HG03575 (cell line): ENCODE results near the gene ABHD2.
"Not testable (repeated sequence)": the region's sequence is repeated elsewhere in the genome, so short reads cannot be mapped to it uniquely, and the experiment has no call there.

Experiments used
- ATAC-seq: cut with Tn5 transposase; IDR thresholded peaks from one replicate; pipeline ENCODE4 v1.9.1; 2021; ENCODE audit not compliant: unreplicated experiment, insufficient number of reproducible peaks, low FRiP score; ENCODE audit errors: extremely low read depth

ABHD2 gene

DNA sequence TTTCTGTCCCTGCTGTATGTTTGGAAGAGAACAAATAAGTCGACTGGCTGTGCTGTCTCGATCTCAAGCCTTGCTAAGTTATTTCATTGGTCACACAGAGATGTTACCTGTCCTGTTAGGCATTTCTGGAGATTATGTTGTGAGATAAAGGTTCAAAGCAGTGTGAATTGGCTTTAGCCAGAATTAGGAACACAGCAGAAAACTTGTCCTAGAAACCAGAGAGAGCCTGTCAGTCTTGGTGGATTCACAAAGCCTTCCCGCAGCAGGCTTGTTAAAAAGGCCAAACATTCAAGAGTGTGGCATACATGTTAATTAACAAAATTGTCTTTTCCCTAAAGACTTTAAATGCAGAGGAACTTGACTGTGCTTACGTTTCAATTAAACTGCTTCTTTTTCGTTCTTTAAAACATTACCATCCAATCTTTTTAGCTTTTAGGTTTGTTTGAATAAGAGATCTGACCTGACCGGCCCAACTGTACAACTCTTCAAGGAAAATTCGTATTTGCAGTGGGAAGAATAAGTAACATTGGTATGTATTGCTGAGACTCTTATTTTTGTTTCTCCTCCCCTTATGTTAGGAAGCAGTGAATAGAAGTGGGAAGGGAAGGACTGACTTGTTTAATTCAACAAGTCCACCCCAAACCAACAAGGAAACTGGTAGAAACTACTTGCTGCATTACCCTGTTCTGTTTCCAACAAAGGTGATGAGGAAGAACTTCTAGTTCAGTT lies 25.2 kb downstream of the ABHD2 start:
- no peak for ATAC-seq

DNA sequence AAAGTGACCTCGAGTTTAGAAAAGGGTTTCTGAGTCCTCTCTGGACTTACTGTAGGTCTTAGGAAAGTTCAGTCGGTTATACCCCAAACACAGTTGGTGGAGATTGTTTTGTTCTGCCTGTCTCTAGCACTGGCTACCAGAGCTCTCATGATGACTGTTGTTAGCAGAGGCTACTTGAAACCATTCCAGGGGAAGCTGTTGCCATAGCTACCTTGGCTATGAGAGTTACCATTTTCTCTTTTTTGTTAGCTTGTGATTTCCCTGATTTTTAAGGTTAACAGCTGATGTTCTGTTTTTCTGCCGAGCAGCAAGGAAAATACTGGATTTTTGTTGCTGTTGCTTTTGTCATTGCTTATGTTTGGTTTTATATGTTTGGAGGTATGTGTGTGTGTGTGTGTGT lies 26.7 kb downstream of the ABHD2 start:
- ATAC-seq, result no peak

GRCh38 chr15:89115547-89115946 lies 27.3 kb downstream of the ABHD2 start:
- no peak for ATAC-seq

GRCh38 chr15:89116404-89116803 lies 28.1 kb downstream of the ABHD2 start:
- no peak for ATAC-seq

DNA sequence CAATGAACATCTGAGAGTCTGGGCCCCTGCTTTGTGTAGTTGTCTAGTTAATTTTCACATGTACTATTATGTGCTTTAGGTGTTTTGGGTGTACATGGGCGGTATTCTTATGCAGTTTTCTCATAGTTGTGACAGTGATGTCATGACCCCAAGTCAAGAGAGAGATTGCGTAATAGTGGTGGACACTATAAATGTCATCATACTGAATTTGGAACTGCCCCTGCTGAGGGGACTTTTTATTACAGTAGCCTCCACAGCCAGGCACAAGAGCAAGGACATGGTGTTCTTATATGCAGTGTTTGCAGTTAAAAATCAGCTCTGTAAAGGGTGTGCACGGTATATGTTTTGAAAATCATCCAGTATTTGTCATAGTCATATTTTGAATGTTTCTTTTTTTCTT lies 29.5 kb downstream of the ABHD2 start:
- ATAC-seq, result no peak

- no peak for ATAC-seq
These were observed 30.3 kb downstream of the ABHD2 start for GRCh38 chr15:89118481-89118989.

DNA sequence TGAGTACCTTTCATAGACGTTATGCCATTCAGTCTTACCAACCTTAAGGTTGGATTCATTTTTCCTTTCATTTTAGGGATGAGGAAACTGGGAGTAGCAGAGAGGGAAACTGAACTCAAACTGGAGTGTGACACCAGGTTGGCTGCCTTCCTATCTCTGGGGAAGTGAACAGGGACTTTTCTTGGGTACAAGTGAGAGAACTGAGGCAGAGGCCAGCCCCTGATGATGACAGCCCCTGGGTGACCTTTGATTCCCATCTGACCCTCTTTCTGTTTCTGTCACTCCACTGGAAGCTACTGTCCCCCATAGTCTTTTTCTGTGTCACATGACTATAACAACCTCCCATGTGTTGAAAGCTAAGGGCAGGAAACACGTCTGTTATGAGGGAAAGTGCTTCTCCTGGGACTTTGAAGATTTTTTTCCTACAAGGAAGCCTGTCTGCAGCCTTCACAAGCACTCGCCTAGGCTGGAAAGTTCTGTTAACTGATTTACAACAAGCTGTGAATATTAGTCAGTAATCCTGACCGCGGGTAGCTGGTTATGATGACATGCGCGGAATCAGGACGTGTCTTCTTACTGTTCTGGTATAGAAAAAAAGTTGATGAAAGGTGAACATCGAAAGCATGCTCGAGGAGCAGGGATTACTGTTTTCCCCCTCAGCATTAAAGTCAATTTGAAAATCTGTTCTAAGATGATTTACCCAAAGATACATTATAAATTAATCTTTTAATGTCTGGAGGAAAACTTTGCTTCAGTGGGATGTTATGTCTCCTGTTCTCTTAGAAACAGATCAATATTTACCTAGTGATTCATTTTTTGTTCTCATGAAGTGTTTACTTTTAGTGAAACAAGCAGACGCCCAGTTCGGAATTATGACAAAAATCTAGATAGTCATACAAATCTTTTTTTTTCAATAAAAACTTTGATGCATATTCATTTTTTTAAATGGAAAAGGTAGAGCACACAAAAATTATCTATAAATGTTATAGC lies 31.5 kb downstream of the ABHD2 start:
- ATAC-seq, result no peak

GRCh38 chr15:89120479-89121000 lies 32.3 kb downstream of the ABHD2 start:
- ATAC-seq, result not testable (repeated sequence)

- no peak for ATAC-seq
These were observed 33.2 kb downstream of the ABHD2 start for GRCh38 chr15:89121414-89121813.

GRCh38 chr15:89122505-89123180 lies 34.4 kb downstream of the ABHD2 start:
- ATAC-seq, result no peak

DNA sequence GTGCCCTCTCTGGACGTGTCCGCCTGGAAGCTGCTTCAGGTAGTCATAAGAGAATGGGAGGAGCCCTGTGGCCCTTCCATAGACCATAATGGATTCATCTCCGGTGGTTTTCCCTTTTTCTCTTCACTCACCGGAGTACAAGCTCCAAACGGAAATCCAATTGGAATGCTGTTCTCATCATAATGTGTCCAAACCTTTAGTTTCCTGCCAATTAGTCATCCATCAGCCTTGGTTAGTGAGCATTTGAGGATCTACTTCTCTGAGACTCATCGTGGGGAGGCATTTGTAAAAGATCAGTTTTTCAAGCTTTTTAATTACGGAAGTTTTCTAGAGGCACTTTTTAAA lies 34.9 kb downstream of the ABHD2 start:
- no peak for ATAC-seq

- no peak for ATAC-seq
These were observed 37.0 kb downstream of the ABHD2 start for GRCh38 chr15:89125088-89125826.

DNA sequence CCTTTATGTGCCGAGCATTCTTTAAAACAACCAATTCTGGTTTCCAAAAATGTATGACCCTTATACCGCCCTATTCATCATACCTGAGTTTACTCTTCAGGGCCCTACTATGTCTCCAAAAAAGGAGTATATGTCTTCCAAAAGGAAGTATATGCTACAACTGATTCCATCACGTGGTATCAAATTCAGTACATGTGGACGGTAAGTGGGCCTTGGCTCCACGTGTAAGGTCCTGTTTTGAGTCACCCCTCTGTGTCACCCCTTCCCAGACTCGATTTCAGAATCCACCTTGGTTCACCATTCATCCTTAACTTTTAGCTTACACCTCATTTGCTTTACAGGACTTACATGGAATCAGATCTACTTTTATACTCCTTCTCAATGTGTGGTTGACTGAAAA lies 37.8 kb downstream of the ABHD2 start:
- no peak for ATAC-seq

DNA sequence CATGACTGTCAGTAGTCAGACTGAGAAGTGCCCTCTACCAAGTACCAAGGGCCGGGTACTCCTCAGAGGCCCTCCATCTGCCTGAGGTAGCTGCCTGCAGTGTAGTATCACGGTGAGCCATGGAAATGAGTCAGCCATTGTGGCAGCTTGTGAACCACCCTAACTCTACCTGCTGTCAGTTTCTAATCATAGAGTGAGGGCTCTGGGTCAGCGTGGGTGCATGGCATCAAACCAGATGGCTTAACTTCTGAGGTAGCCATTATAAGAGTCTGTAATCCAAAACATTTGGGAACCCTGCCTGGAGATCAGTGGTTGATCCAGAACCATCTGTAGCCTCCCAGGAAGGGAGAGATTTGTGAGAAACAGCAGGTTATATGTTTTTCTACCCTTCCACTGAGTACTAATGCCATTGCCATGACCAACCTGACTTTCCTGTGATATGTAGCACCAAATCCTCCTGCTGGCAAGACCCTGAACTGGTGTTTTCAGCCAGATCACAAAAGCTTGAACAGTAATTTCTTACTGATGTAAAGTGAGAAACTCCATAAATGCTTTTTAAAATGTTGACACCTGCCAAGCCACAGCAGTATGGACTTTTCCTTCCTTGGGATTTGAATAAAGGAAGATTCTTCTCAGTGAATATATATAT lies 38.9 kb downstream of the ABHD2 start:
- no peak for ATAC-seq

DNA sequence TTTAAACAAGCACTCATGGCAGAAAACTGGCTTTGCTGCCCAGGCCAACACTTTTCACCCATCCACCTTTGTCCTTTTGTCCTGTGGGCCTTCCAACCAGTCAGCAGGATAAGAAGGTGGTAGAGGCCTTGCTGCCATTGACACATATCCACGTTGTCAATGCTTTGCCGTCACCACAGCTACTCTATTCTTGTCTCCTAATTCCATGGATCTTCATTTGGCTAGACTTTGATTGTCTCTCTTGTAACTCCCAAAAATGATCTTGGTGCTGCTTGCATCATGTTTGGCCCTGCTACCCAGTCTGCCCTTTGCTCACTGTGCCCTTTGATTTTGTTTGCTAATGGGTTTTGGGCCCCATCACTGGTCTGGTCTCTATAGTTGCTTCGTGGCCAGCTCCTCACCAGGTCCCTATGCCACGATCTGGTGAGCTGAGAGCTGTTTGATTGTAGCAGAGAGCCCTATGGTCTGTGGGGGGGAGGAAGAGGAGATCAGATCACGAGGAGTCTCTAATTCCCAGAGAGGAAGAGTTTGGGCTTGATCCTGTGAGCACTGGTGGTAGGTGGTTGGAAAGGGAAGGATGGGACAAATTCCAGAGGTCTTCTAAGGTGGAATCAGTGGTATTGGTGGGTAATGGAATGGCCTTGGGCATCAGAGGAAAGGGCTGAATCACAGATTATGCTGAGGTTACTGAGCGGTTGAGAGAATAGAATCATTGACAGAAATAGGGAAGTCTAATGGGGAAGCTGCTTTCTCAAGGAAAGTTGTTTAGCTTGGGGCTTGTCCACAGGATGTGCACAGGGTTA lies 40.3 kb downstream of the ABHD2 start:
- no peak for ATAC-seq

DNA sequence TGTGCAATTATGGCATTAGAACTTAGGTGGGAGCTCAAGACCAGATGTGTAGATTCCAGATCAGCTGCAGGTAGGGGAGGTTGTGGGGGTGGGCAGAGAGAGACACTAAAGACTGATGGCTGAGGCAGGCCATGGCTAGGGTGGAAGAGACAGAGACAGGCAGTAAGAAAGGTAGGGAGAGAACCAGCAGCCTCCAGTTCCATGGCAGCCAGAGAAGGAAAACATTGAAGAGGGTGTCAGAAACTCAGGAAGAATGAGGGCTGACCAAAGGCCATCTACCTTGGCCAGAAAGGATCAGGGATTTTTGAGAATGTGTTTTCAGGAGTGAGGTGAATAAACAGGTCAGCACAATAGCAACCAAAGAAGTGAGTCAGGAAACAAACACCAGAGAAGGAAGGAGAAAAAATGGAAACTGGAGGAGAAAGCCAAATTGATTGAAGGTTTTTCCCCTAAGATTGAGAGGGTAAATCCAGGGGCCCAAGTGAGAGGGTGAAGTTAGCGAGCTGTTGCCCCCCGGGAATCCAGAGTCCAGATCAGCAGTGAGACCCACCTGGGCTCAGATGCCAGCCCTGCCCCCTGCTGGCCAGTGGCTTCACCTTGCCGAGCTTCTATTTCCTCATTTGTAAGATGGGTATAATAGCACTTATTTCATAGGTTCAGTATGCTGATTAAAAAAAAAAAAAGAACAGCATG lies 41.0 kb downstream of the ABHD2 start:
- no peak for ATAC-seq

DNA sequence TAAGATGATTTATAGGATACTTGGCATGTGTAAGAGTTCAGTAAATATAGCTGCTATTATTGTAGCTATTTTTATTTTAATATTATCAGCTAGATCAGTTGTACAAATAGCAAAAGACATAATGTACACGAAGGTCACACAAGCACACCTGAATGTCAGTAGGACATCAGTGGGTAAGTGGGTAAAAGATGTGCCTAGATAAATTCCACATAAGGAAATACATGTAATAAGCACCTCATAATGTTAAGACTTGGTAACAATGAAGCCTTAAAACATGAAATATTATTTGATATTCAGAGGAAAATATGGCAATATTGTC lies 41.5 kb downstream of the ABHD2 start:
- no peak for ATAC-seq
